ENCODE measurements around the gene CCL16.

CCL16 gene, protein sequence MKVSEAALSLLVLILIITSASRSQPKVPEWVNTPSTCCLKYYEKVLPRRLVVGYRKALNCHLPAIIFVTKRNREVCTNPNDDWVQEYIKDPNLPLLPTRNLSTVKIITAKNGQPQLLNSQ

DNA sequence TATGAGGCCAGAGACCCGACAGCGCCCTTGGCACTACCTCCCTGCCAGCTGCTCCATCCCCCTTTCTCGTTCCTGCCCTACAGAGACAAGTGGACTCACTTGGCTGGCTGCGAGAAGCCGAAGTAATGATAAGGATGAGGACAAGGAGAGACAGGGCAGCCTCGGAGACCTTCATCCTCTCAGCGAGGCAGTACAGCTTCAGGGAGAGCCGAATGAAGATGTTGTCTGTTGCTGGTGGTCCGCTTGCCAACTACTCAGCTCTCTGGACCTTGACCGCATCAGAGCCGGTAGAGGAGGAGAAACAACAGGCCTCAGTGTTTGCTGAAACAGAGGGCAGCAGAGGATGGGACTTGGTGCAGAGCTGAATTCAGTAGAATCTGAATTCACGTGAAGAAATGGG lies at the start of gene CCL16:
Gene CCL16, minus strand, starts transcription at position 252 of the 400 bp plus-strand sequence. Its CDS starts 77 bp downstream, at position 175.
- TF ChIP-seq GATA2 (IDR thresholded peaks at IDR 0.05; ENCODE audit: low read depth, low read length), result no peak
- TF ChIP-seq GATA3 (IDR thresholded peaks at IDR 0.05; ENCODE audit: low read depth, low read length), result no peak

DNA sequence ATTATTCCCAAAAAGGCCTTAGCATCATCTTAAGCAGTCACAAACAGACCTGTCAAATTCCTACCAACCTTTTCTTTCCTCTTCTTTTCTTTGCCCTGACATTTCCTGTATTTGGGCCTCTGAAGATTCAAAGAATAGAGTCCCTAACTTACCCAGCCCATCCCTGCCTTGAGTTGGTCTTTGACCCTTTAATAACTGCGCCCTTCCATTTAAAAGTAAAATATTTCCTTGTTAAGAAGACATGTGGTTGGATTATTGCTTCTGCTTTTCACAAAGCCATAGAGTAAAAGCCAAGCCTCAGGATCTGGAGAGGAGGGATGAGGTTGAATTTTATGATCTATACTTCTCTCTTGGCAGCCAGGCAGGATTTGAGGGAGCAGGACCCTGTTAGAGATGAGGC lies 49.7 kb upstream of the CCL16 start:
- no peak for TF ChIP-seq GATA3 (IDR thresholded peaks at IDR 0.05; ENCODE audit: low read depth, low read length)

DNA sequence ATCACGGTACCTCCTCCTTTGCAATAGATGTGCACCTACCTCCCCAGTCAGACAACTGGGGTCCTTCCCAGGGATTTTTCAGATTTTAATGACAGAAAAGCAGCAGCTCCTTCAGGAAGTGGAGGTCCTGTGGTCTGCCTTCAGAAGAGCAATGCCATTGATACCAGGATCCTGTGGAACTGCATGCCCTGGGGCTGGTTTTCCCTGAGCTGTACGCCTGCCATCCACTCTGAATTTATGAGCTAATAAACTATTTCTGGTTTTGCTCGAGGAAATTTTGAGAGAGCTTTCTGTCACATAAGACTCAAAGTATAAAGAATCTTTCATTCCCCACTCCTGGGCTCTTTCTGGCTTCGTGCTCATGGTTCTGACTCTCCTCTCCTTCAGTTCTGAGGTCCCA lies 46.5 kb upstream of the CCL16 start:
- TF ChIP-seq GATA3 (IDR thresholded peaks at IDR 0.05; ENCODE audit: low read depth, low read length) (no peak), GATA2 (IDR thresholded peaks at IDR 0.05; ENCODE audit: low read depth, low read length) (no peak)

DNA sequence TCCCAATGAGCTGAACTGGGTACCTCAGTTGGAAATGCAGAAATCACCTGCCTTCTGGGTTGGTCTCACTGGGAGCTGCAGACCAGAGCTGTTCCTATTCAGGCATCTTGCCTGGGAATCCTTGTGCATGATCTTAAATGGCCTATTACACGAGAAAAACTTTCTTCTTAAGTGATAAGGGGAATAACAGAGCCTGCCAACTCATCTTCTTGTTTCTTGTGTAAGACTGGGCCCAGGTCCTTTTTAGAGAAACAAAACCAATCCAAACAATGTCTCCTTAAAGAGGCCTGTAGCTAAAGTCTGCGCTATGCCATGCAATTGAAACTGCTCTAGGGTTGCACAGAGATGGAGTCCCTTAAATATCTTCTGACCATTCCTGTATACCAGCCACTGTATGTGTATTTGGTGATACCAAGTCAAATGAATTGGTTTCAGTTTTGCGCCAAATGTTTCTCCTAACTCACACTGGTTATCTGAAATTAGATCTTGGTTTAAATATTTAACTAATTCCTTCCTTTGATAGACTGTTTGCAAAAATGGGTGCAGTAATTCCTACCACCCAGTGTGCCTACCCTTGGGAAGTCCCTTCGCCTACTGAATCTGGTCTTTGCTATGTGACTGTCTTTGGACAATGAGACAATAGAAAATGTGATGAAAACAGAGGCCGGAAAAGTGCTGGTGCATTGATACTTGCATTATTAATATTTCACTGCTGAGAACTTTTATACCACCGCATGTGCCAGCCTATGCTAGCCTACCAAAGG lies 43.0 kb upstream of the CCL16 start:
- TF ChIP-seq GATA3 (IDR thresholded peaks at IDR 0.05; ENCODE audit: low read depth, low read length), result no peak
- no peak for TF ChIP-seq GATA2 (IDR thresholded peaks at IDR 0.05; ENCODE audit: low read depth, low read length)

DNA sequence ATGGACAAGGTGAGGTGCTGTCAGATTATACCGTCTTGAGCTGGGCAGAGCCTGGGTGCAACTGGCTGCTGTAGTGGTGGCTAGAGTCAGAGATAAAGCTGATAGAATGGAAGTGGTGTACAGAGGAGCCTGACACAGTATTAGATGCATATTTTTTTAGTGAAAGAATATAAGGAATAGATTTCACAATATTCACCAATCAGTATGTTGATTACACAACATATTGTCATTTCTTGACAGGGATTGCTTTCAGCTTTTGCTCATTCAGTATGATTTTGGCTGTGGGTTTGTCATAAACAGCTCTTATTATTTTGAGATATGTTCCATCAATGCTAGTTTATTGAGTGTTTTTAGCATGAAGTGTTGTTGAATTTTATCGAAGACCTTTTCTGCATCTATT lies 38.1 kb upstream of the CCL16 start:
- no peak for TF ChIP-seq GATA3 (IDR thresholded peaks at IDR 0.05; ENCODE audit: low read depth, low read length)
- TF ChIP-seq GATA2 (IDR thresholded peaks at IDR 0.05; ENCODE audit: low read depth, low read length), result no peak

DNA sequence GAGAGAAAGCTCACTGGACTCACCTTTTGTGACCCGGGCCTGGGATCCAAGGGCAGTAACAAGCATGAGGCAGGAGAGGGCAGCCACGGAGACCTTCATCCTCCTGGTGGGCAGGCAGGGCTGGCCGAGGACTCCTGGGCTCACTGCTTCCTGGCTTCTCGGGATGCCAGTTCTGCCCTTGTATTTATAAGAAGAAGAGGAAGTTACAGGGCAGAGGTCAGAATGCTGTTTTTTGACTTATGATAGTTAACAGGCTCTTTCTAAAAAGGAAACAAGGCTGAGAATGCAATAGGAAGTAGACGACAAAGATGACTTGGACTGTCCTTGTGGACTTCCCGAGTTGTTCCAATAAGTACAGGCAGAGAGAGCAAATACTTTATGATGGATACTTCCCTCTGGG lies 36.5 kb upstream of the CCL16 start, which contains the start of gene CCL23:
Gene CCL23, minus strand, starts transcription at position 174 of the 400 bp plus-strand sequence. Its CDS starts 75 bp downstream, at position 99.
- TF ChIP-seq GATA2 (IDR thresholded peaks at IDR 0.05; ENCODE audit: low read depth, low read length) (no peak), GATA3 (IDR thresholded peaks at IDR 0.05; ENCODE audit: low read depth, low read length) (no peak)

DNA sequence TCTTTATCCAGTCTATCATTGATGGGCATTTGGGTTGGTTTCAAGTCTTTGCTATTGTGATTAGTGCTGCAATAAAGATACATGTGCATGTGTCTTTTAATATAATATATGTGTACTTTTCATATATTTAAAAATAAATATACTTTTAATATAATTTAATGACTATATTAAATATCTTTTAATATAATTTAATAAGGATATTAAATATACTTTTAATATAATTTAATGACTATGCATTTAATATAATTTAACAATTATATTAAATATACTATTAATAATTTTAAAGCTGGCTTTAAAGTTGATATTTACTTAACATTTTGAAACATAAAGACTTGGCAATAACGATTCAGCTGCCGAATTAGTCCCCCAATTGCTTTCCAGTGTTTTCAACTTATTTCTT lies 35.3 kb upstream of the CCL16 start:
- TF ChIP-seq GATA2 (IDR thresholded peaks at IDR 0.05; ENCODE audit: low read depth, low read length) (no peak), GATA3 (IDR thresholded peaks at IDR 0.05; ENCODE audit: low read depth, low read length) (no peak)

DNA sequence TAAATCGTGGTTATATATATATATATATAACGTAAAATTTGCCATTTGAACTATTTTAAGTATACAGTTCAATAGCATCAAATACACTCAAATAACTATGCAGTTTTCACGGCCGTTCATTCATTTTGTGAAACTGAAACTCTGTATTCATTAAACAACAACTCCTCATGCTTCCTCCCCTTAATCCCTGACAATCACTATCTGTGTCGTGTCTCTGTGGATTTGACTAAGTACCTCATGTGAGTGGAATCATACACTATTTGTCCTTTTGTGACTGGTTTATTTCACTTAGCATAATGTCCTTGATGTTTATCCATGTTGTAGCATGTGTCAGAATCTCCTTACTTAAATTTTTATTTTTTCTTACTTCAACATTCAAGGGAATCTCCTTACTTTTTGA lies 33.6 kb upstream of the CCL16 start:
- TF ChIP-seq GATA2 (IDR thresholded peaks at IDR 0.05; ENCODE audit: low read depth, low read length) (no peak), GATA3 (IDR thresholded peaks at IDR 0.05; ENCODE audit: low read depth, low read length) (no peak)

DNA sequence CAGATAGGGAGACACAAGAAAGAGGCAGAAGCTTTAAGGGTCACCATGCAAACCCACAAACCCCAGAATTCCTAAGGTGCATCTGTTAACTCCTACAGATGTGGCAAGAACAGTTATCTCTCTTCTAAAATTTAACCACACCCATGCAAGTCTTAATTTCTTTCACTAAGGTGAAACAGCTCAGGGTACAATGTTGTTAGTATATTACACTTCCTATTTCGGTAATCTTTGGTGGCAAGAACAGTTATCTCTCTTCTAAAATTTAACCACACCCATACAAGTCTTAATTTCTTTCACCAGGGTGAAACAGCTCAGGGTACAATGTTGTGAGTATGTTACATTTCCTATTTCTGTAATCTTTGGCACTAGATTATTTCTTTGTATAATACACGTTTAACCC lies 29.9 kb upstream of the CCL16 start:
- no peak for TF ChIP-seq GATA2 (IDR thresholded peaks at IDR 0.05; ENCODE audit: low read depth, low read length)
- TF ChIP-seq GATA3 (IDR thresholded peaks at IDR 0.05; ENCODE audit: low read depth, low read length), result no peak

DNA sequence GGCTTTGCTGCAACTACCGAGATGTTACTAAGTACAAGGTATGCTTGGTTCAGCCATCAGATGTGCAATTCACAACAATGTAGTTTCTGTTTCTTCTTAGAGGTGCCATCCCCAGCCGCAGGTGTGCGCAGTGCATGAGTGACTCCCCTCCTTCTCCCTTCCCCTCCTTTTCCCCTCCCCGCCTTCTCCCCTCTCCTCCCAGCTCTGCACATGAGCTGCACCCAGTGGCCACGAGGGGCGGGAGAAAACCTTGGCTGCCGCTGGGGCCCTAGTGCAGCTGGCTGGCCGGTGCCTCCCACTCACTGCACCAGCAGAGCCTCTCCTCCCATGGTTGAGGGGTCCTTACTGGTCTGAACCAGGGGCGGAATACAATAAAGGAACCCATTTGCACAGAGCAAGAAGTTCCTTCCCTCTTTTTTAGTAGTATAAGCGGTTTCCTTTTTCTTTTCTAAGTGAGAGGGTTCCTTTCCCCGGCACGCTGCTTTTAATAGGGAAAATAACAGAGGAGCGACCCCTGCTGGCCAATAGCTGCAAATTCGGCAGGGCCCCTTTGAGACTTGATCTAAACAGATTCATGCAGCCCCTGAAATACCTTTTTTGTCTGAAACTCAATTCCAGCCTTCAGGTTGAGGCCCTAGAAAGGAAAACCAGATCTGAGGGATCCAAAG lies 27.8 kb upstream of the CCL16 start:
- TF ChIP-seq GATA3 (IDR thresholded peaks at IDR 0.05; ENCODE audit: low read depth, low read length) (no peak), GATA2 (IDR thresholded peaks at IDR 0.05; ENCODE audit: low read depth, low read length) (no peak)

DNA sequence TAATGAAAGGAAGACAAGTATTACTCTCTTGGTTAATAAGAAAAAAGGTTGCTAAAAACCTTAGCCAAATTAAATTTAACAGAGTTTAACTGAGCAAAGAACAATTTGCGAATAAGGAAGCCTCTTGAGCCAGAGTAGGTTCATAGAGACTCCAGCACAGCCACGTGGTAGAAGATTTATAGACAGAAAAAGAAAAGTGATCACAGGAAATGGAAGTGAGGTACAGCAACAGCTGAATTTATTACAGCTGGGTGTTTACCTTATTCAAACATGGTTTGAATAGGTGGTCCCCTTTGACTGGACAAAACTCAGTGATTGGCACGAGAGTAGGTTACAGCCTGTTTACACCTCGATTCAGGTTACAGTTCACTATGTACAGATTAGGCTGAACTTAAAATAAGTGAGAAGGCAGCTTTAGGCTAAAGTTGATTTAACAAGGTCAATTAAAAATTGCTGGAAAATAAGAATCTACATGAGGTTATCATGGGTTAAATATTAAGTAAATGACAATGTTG lies 23.4 kb upstream of the CCL16 start:
- TF ChIP-seq GATA3 (IDR thresholded peaks at IDR 0.05; ENCODE audit: low read depth, low read length) (no peak), GATA2 (IDR thresholded peaks at IDR 0.05; ENCODE audit: low read depth, low read length) (no peak)

DNA sequence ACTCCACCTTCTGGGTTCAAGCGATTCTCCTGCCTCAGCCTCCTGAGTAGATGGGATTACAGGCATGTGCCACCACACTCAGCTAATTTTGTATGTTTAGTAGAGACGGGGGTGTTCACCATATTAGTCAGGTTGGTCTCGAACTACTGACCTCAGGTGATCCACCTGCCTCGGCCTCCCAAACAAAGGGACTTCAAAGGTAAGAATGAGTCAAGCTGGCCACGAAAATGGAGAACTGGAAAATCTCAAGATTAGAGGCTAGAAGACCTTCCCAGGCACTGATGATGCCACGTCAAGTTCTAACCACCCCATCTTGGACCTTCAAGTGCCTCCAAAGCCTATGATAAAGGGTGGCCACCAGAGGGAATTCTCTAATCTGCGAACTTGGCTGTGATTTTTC lies 21.3 kb upstream of the CCL16 start:
- TF ChIP-seq GATA3 (IDR thresholded peaks at IDR 0.05; ENCODE audit: low read depth, low read length) (no peak), GATA2 (IDR thresholded peaks at IDR 0.05; ENCODE audit: low read depth, low read length) (no peak)

DNA sequence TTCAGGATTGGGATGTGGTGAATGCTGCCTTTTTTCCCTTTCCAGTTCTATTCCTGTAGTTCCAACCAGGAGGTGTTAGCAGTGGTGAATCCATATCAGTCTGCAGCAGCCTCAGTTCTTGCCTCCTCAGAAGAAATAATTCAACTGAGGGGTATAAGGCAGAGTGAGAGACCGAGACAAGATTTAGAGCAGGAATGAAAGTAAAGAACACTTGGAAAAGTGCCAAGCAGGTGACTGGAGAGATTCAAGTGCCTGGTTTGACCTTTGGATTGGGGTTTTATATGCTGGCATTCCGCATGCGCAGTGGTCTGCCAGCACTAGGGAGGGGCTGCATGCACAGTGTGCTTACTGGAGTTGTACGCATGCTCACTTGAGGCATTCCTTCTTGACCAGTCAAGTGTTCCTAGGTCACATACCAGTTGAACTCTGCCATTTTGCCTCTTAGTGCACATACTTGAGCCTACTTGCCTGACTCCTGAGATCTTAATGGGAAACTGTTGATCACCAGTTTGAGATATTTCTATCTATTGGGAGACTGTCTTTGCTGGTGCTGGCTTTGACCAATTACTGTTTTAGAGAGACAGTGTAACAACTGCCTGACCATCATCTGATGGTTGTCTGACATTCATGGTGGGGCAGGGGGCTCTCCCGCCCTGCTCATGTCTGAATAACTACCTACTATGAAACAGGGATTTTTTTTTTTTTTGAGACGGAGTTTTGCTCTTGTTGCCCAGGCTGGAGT lies 20.7 kb upstream of the CCL16 start:
- TF ChIP-seq GATA3 (IDR thresholded peaks at IDR 0.05; ENCODE audit: low read depth, low read length) (no peak), GATA2 (IDR thresholded peaks at IDR 0.05; ENCODE audit: low read depth, low read length) (no peak)
